ENCODE measurements around the gene ACACB.

ACACB gene

GRCh38 chr12:109200825-109201495 lies 84.6 kb downstream of the ACACB start:
- no peak for DNase-seq (ENCODE audit: low read depth in 2 of 2)
- H3K4me3 ChIP-seq (replicated peaks in 1 of 2; ENCODE audit: low read depth in 2 of 2, low read length in 2 of 2): no peak overlapping the region
- no peak for TF ChIP-seq CTCF (IDR thresholded peaks at IDR 0.05; ENCODE audit: low read depth, low read length)

GRCh38 chr12:109201496-109201885 lies 85.1 kb downstream of the ACACB start:
- no peak overlapping the region for H3K4me3 ChIP-seq (replicated peaks in 1 of 2; ENCODE audit: low read depth in 2 of 2, low read length in 2 of 2)
- DNase-seq (ENCODE audit: low read depth in 2 of 2): no peak
- no peak for TF ChIP-seq CTCF (IDR thresholded peaks at IDR 0.05; ENCODE audit: low read depth, low read length)

GRCh38 chr12:109202770-109203169 lies 86.4 kb downstream of the ACACB start:
- DNase-seq (ENCODE audit: low read depth in 2 of 2): no peak
- no peak overlapping the region for H3K4me3 ChIP-seq (replicated peaks in 1 of 2; ENCODE audit: low read depth in 2 of 2, low read length in 2 of 2)
- TF ChIP-seq CTCF (IDR thresholded peaks at IDR 0.05; ENCODE audit: low read depth, low read length): no peak

- TF ChIP-seq CTCF (IDR thresholded peaks at IDR 0.05; ENCODE audit: low read depth, low read length): no peak
- no peak for DNase-seq (ENCODE audit: low read depth in 2 of 2)
- no peak overlapping the region for H3K4me3 ChIP-seq (replicated peaks in 1 of 2; ENCODE audit: low read depth in 2 of 2, low read length in 2 of 2)
Observed at GRCh38 chr12:109203480-109203879, 87.1 kb downstream of the ACACB start.

- no peak for DNase-seq (ENCODE audit: low read depth in 2 of 2)
- no peak for TF ChIP-seq CTCF (IDR thresholded peaks at IDR 0.05; ENCODE audit: low read depth, low read length)
- H3K4me3 ChIP-seq (replicated peaks in 1 of 2; ENCODE audit: low read depth in 2 of 2, low read length in 2 of 2): no peak overlapping the region
Observed at GRCh38 chr12:109209082-109209481, 92.7 kb downstream of the ACACB start.

GRCh38 chr12:109212460-109213115 lies 96.2 kb downstream of the ACACB start:
- no peak for TF ChIP-seq CTCF (IDR thresholded peaks at IDR 0.05; ENCODE audit: low read depth, low read length)
- no peak overlapping the region for H3K4me3 ChIP-seq (replicated peaks in 1 of 2; ENCODE audit: low read depth in 2 of 2, low read length in 2 of 2)
- DNase-seq (ENCODE audit: low read depth in 2 of 2): no peak

Measured in cardiac fibroblast (primary cell).